Measurements from ENCODE around the gene ST14.

Gene ST14

GRCh38 chr11:130201026-130201425 is 41.4 kb downstream of the ST14 start:
- TF ChIP-seq POLR2AphosphoS5 (IDR thresholded peaks at IDR 0.05; ENCODE audit: low read depth) (no peak), CTCF (IDR thresholded peaks at IDR 0.05; ENCODE audit: insufficient read depth, low read length) (no peak)

GRCh38 chr11:130202009-130202817 is 42.6 kb downstream of the ST14 start:
- H3K4me3 ChIP-seq (replicated peaks; ENCODE audit: insufficient read depth, low read length), result no peak overlapping the region
- no peak overlapping the region for H3K27ac ChIP-seq (replicated peaks)
- DNase-seq (ENCODE audit: low read depth in 1 of 2, low spot score in 1 of 2), result no peak
- TF ChIP-seq SPI1 (IDR thresholded peaks at IDR 0.05; ENCODE audit: borderline replicate concordance, low read depth) (peak; percentile 27; the same call in 1 of the 2 replicates), GABPA (IDR thresholded peaks at IDR 0.05; ENCODE audit: low read depth) (no peak)
- H3K27me3 ChIP-seq (ENCODE audit: insufficient read depth, poor library complexity, severe bottlenecking), result no peaks in the 10 kb centered on the region

More at GRCh38 chr11:130201026-130201425, 41.4 kb downstream of the ST14 start:
- no peak overlapping the region for H3K4me3 ChIP-seq (replicated peaks; ENCODE audit: insufficient read depth, low read length)
- no peak for DNase-seq (ENCODE audit: low read depth in 1 of 2, low spot score in 1 of 2)
- H3K27me3 ChIP-seq (ENCODE audit: insufficient read depth, poor library complexity, severe bottlenecking), result no peaks in the 10 kb centered on the region
- H3K27ac ChIP-seq (replicated peaks), result no peak overlapping the region

- no peaks in the 10 kb centered on the region for H3K27me3 ChIP-seq (ENCODE audit: insufficient read depth, poor library complexity, severe bottlenecking)
- TF ChIP-seq GABPA (IDR thresholded peaks at IDR 0.05; ENCODE audit: low read depth), result no peak
- no peak for TF ChIP-seq SPI1 (IDR thresholded peaks at IDR 0.05; ENCODE audit: borderline replicate concordance, low read depth)
- TF ChIP-seq POLR2AphosphoS5 (IDR thresholded peaks at IDR 0.05; ENCODE audit: low read depth), result no peak
- TF ChIP-seq REST (IDR thresholded peaks at IDR 0.05; ENCODE audit: insufficient replicate concordance, low read depth), result no peak
- TF ChIP-seq CTCF (IDR thresholded peaks at IDR 0.05; ENCODE audit: insufficient read depth, low read length), result no peak
- peak in 1 of 2 experiments; percentile 61 for DNase-seq (ENCODE audit: low read depth in 1 of 2, low spot score in 1 of 2)
- no peak overlapping the region for H3K4me3 ChIP-seq (replicated peaks; ENCODE audit: insufficient read depth, low read length)
- no peak overlapping the region for H3K27ac ChIP-seq (replicated peaks)
Observed at GRCh38 chr11:130202818-130203689, 43.5 kb downstream of the ST14 start.

GRCh38 chr11:130203766-130204702 is 44.5 kb downstream of the ST14 start:
- no peak overlapping the region for H3K27ac ChIP-seq (replicated peaks)
- TF ChIP-seq SPI1 (IDR thresholded peaks at IDR 0.05; ENCODE audit: borderline replicate concordance, low read depth), result no peak
- no peak for DNase-seq (ENCODE audit: low read depth in 1 of 2, low spot score in 1 of 2)
- H3K27me3 ChIP-seq (ENCODE audit: insufficient read depth, poor library complexity, severe bottlenecking), result no peaks in the 10 kb centered on the region
- no peak overlapping the region for H3K4me3 ChIP-seq (replicated peaks; ENCODE audit: insufficient read depth, low read length)

GRCh38 chr11:130204703-130205095 is 45.1 kb downstream of the ST14 start:
- H3K27me3 ChIP-seq (ENCODE audit: insufficient read depth, poor library complexity, severe bottlenecking), result peaks cover 1% of the 10 kb centered on the region
- no peak overlapping the region for H3K4me3 ChIP-seq (replicated peaks; ENCODE audit: insufficient read depth, low read length)
- DNase-seq (ENCODE audit: low read depth in 1 of 2, low spot score in 1 of 2), result no peak
- no peak for TF ChIP-seq SPI1 (IDR thresholded peaks at IDR 0.05; ENCODE audit: borderline replicate concordance, low read depth)
- TF ChIP-seq CTCF (IDR thresholded peaks at IDR 0.05; ENCODE audit: insufficient read depth, low read length), result no peak
- H3K27ac ChIP-seq (replicated peaks), result no peak overlapping the region
